ENCODE measurements around the gene NOS1.
"Not testable (repeated sequence)": the region's sequence is repeated elsewhere in the genome, so short reads cannot be mapped to it uniquely, and the experiment has no call there.

- TF ChIP-seq, protein P1, sequence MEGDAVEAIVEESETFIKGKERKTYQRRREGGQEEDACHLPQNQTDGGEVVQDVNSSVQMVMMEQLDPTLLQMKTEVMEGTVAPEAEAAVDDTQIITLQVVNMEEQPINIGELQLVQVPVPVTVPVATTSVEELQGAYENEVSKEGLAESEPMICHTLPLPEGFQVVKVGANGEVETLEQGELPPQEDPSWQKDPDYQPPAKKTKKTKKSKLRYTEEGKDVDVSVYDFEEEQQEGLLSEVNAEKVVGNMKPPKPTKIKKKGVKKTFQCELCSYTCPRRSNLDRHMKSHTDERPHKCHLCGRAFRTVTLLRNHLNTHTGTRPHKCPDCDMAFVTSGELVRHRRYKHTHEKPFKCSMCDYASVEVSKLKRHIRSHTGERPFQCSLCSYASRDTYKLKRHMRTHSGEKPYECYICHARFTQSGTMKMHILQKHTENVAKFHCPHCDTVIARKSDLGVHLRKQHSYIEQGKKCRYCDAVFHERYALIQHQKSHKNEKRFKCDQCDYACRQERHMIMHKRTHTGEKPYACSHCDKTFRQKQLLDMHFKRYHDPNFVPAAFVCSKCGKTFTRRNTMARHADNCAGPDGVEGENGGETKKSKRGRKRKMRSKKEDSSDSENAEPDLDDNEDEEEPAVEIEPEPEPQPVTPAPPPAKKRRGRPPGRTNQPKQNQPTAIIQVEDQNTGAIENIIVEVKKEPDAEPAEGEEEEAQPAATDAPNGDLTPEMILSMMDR (IDR thresholded peaks at IDR 0.05) = not testable (repeated sequence)
- TF ChIP-seq EP300 (IDR thresholded peaks at IDR 0.05; ENCODE audit: low read depth); POLR2AphosphoS5 (IDR thresholded peaks at IDR 0.05); POLR2A (IDR thresholded peaks at IDR 0.05): not testable (repeated sequence)
Measured at GRCh38 chr12:117370000-117370399, 8.6 kb upstream of the NOS1 start.

Data from transverse colon (tissue), 4 donors.